K562 (cell line): ENCODE measurements around the gene ELP5. TPM values are rescaled to one million over a fixed set of nuclear protein-coding genes. Genes with fewer than 3 reads are reported as not detected.

Experiments used
- ATAC-seq: fragments of 200-7000 bp; cut with Tn5 transposase; 3 replicates; pipeline ENCODE4 v1.9.1; 2020; ENCODE audit warnings: moderate library complexity
- BruUV-seq: library from RNA; stranded (reverse); fragments of 400-500 nt; replicated peaks from 2 replicates; lab custom pipeline; 2021; lab: Mats Ljungman, UMichigan
- CTCF ChIA-PET: fragments of 300-600 bp; formaldehyde crosslinking; extraction: SDS; loops from one replicate; lab custom pipeline; 2021; ENCODE audit warnings: low intra/inter-chr PET ratio; lab: Yijun Ruan, JAX
- POLR2A ChIA-PET: fragments of 300-600, 350-650 bp; sonication (Branson Sonifier 250); formaldehyde crosslinking; extraction: SDS; loops from one replicate; lab custom pipeline; 2021; ENCODE audit warnings: antibody characterized with exemption, inconsistent platforms; lab: Yijun Ruan, JAX
- DNase-seq, 4 experiments: peaks; one replicate each; pipeline versions ENCODE4 v3.0.0 to v3.0.0-alpha.2; 2011 to 2018; ENCODE audit warnings: low spot score in 3 of 4, mixed read lengths in 3 of 4; ENCODE audit errors: extremely low read depth in 1 of 4
- FAIRE-seq: peaks from 2 replicates; lab custom pipeline; 2011; peaks lifted over from hg19 to GRCh38; lab: Jason Lieb, UNC
- H2AFZ ChIP-seq: 2 replicates; pipeline ENCODE4 v1.6.0; 2011; ENCODE audit warnings: low read depth, low read length, control low read depth, inconsistent platforms
- H3K27ac ChIP-seq: fragments of 200-600 bp; 3 replicates; pipeline ENCODE4 v1.8.0; 2011; ENCODE audit warnings: low read depth, mild to moderate bottlenecking, control low read depth, inconsistent platforms, low read length, moderate library complexity, mixed read lengths; ENCODE audit errors: extremely low read depth
- H3K27me3 ChIP-seq, 2 experiments: fragments of 300-600 bp in 1 of 2; 2 replicates in 1 of 2; 3 replicates in 1 of 2; pipeline versions ENCODE4 v1.6.0 to v1.8.0; 2011; ENCODE audit warnings: inconsistent platforms in 2 of 2, low read length in 2 of 2, mild to moderate bottlenecking in 1 of 2, mixed read lengths in 1 of 2, moderate library complexity in 1 of 2; ENCODE audit not compliant: control insufficient read depth in 2 of 2, insufficient read depth in 2 of 2
- H3K36me3 ChIP-seq: fragments of 300-600 bp; 3 replicates; pipeline ENCODE4 v1.8.0; 2011; ENCODE audit warnings: mild to moderate bottlenecking, low read length, inconsistent platforms; ENCODE audit not compliant: control insufficient read depth, insufficient read depth
- H3K4me1 ChIP-seq, 2 experiments: fragments of 200-600 bp in 1 of 2; replicated peaks in 1 of 2; 2 replicates in 1 of 2; 3 replicates in 1 of 2; pipeline versions ENCODE4 v1.5.1 to v1.8.0; 2011; ENCODE audit warnings: inconsistent platforms in 2 of 2, low read length in 2 of 2, mild to moderate bottlenecking in 1 of 2, mixed read lengths in 1 of 2, moderate library complexity in 1 of 2; ENCODE audit not compliant: control insufficient read depth in 2 of 2, insufficient read depth in 2 of 2
- H3K4me2 ChIP-seq: 2 replicates; pipeline ENCODE4 v1.6.1; 2011; ENCODE audit warnings: low read length, control low read depth, inconsistent platforms, mixed read lengths; ENCODE audit not compliant: insufficient read depth
- H3K4me3 ChIP-seq: fragments of 200-600 bp; sonication (generic), shearing (Covaris generic); 2 replicates; pipeline ENCODE4 v1.5.1; 2016; ENCODE audit warnings: control low read depth, inconsistent platforms
- H3K79me2 ChIP-seq: fragments of 200-600 bp; 3 replicates; pipeline ENCODE4 v1.8.0; 2011; ENCODE audit warnings: low read length, inconsistent platforms; ENCODE audit not compliant: control insufficient read depth, insufficient read depth
- H3K9ac ChIP-seq, 2 experiments: 2 replicates each; pipeline versions ENCODE4 v1.6.0 to v1.6.1; 2011; ENCODE audit warnings: low read depth in 2 of 2, low read length in 2 of 2, control low read depth in 1 of 2, inconsistent platforms in 1 of 2, mild to moderate bottlenecking in 1 of 2, mixed read lengths in 1 of 2; ENCODE audit not compliant: insufficient read depth in 1 of 2
- H3K9me1 ChIP-seq: one replicate; pipeline ENCODE4 v1.6.0; 2011; ENCODE audit warnings: inconsistent platforms, mild to moderate bottlenecking, low read length, moderate library complexity; ENCODE audit not compliant: control insufficient read depth, insufficient read depth
- H3K9me3 ChIP-seq: replicated peaks from 2 replicates; pipeline ENCODE4 v1.5.1; 2011; ENCODE audit warnings: low read depth, low read length, inconsistent platforms; ENCODE audit not compliant: control insufficient read depth, insufficient read depth
- H4K20me1 ChIP-seq: replicated peaks from 2 replicates; pipeline ENCODE4 v1.6.1; 2011; ENCODE audit warnings: low read length, inconsistent platforms, mixed read lengths; ENCODE audit not compliant: control insufficient read depth, insufficient read depth
- CEBPG ChIP-seq, 3 experiments: fragments of 200-800 bp in 1 of 3; sonication (Bioruptor generic) in 1 of 3; sonication (generic) in 1 of 3; formaldehyde crosslinking in 1 of 3; IDR thresholded peaks in 2 of 3; conservative IDR thresholded peaks in 1 of 3; 2 replicates each; pipeline versions ENCODE4 v1.6.1 to v1.8.0; 2016 to 2022; ENCODE audit warnings: missing compliant biosample characterization in 2 of 3, missing genetic modification characterization in 2 of 3, mild to moderate bottlenecking in 1 of 3, missing genetic modification reagents in 1 of 3
- ELF4 ChIP-seq: fragments of 450-650 bp; formaldehyde crosslinking; IDR thresholded peaks from 2 replicates; pipeline ENCODE4 v1.4.0; 2022; ENCODE audit warnings: missing genetic modification characterization
- PML ChIP-seq: IDR thresholded peaks from 2 replicates; pipeline ENCODE4 v1.6.1; 2012; ENCODE audit warnings: low read length, inconsistent platforms
- POLR2A ChIP-seq: fragments of 450-650 bp; conservative IDR thresholded peaks from 2 replicates; pipeline ENCODE4 v1.6.1; 2016
- POLR2AphosphoS2 ChIP-seq: IDR thresholded peaks from 2 replicates; pipeline ENCODE4 v1.6.1; 2012; ENCODE audit warnings: low read length, improper control_type of control experiment
- POLR2AphosphoS5 ChIP-seq: IDR thresholded peaks from 2 replicates; pipeline ENCODE4 v1.6.1; 2011; ENCODE audit warnings: mild to moderate bottlenecking, low read depth, low read length, moderate library complexity; ENCODE audit not compliant: control insufficient read depth, insufficient read depth
- RBFOX2 ChIP-seq: fragments of 200-400 bp; formaldehyde crosslinking; IDR thresholded peaks from 2 replicates; pipeline ENCODE4 v1.6.1; 2017; ENCODE audit warnings: low read depth, mild to moderate bottlenecking, low read length, moderate library complexity
- TAF1 ChIP-seq: IDR thresholded peaks from 2 replicates; pipeline ENCODE4 v1.6.1; 2011; ENCODE audit warnings: mild to moderate bottlenecking, low read length, moderate library complexity; ENCODE audit not compliant: insufficient read depth, control insufficient read depth, severe bottlenecking; ENCODE audit errors: extremely low read depth
- YY1 ChIP-seq, 3 experiments: IDR thresholded peaks; 2 replicates each; pipeline ENCODE4 v1.6.1; 2011; ENCODE audit warnings: low read length in 2 of 3, mild to moderate bottlenecking in 2 of 3, moderate library complexity in 2 of 3, borderline replicate concordance in 1 of 3, control low read depth in 1 of 3, low read depth in 1 of 3; ENCODE audit not compliant: insufficient read depth in 3 of 3, insufficient replicate concordance in 2 of 3, control insufficient read depth in 1 of 3, insufficient read length in 1 of 3; ENCODE audit errors: extremely low read depth in 1 of 3
- WGBS: fragments of 100-300 bp; shearing (Covaris generic); methylation state at CpG from one replicate; pipeline ENCODE4 v1.1.6; 2016; ENCODE audit warnings: low coverage, mixed read lengths; ENCODE audit not compliant: insufficient coverage; ENCODE audit errors: missing lambda C conversion rate; 5-methylcytosine and 5-hydroxymethylcytosine counted together
- in situ Hi-C: fragments of 300-500 bp; cut with MboI; formaldehyde crosslinking; loops from 4 replicates; pipeline ENCODE4 v1.15.0; 2018; ENCODE audit warnings: inconsistent platforms, mixed read lengths
- intact Hi-C: fragments of 100-400 bp; cut with micrococcal nuclease; formaldehyde crosslinking; loops from 2 replicates; pipeline ENCODE4 v1.14.2; 2022
- polyA plus RNA-seq, 8 experiments: library from polyadenylated mRNA; depleted of rRNA in 4 of 8; stranded (reverse) in 5 of 8; unstranded in 3 of 8; fragments of >200 nt; fragmentation: Nextera tagmentation in 2 of 8; fragmentation: Illumina TruSeq in 1 of 8; extraction: Ambion mirVana in 2 of 8; extraction: Trizol in 1 of 8; gene quantifications; 2 replicates each; pipeline versions ENCODE4 v1.2.1 to v1.2.3, GENCODE V29; 2011 to 2014; ENCODE audit warnings: inconsistent platforms in 1 of 8, missing spikeins in 1 of 8
- total RNA-seq, 7 experiments: library from RNA; depleted of rRNA in 6 of 7; stranded (reverse); fragments of >200 nt in 6 of 7; fragmentation: Illumina TruSeq in 2 of 7; extraction: Trizol in 2 of 7; gene quantifications; 2 replicates each; pipeline versions ENCODE4 v1.2.1 to v1.2.3, GENCODE V29; 2011 to 2021; ENCODE audit warnings: low replicate concordance in 1 of 7
- TF ChIP-seq, protein P1 (sequence below): sonication (generic); formaldehyde crosslinking; IDR thresholded peaks from 2 replicates; pipeline ENCODE4 v1.8.1; 2023; ENCODE audit warnings: mild to moderate bottlenecking, missing genetic modification reagents
- TF ChIP-seq, protein P2 (sequence below): fragments of 450-650 bp; IDR thresholded peaks from 2 replicates; pipeline ENCODE4 v1.6.1; 2016; ENCODE audit warnings: antibody characterized with exemption

Gene ELP5
- total and polyA plus RNA-seq, 9 of the 15 experiments (the other 6 are each of a cell fraction or from before 2014, with no cell fraction given): 25.7 to 77.9 (median 52.9) TPM

DNA sequence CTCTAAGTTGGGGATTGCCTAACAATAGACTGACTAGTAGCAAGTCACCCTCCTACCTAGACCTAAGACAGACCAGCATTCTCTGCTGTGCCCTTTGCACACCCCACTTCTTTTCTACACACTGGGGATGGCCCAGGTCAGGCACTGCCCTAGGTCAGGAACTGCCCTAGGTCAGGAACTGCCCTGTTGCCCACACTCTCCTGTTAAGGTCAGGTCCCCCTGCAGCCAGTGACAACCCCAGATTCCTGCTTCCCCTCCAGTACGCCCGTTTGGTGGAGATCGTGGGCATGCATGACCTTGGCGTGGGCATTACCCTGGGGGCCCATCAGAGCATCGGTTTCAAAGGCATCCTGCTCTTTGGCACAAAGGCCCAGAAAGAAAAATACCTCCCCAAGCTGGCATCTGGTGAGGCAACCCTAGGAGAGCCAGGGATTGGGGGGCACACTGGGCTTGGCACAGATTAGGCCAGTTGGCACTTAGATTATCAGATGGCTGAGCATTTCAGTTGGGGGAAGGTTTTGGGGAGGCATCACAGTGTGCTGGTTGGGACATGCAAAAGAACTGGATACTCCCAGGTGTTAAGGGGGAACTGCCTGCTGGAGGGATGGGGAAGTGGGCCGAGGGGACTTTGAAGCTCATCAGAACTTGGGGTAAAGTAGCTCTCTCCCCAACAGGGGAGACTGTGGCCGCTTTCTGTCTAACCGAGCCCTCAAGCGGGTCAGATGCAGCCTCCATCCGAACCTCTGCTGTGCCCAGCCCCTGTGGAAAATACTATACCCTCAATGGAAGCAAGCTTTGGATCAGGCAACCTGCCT, 30.5 kb upstream of the ELP5 start (continued):
- TF ChIP-seq, protein P1, sequence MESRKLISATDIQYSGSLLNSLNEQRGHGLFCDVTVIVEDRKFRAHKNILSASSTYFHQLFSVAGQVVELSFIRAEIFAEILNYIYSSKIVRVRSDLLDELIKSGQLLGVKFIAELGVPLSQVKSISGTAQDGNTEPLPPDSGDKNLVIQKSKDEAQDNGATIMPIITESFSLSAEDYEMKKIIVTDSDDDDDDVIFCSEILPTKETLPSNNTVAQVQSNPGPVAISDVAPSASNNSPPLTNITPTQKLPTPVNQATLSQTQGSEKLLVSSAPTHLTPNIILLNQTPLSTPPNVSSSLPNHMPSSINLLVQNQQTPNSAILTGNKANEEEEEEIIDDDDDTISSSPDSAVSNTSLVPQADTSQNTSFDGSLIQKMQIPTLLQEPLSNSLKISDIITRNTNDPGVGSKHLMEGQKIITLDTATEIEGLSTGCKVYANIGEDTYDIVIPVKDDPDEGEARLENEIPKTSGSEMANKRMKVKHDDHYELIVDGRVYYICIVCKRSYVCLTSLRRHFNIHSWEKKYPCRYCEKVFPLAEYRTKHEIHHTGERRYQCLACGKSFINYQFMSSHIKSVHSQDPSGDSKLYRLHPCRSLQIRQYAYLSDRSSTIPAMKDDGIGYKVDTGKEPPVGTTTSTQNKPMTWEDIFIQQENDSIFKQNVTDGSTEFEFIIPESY: no peak

DNA sequence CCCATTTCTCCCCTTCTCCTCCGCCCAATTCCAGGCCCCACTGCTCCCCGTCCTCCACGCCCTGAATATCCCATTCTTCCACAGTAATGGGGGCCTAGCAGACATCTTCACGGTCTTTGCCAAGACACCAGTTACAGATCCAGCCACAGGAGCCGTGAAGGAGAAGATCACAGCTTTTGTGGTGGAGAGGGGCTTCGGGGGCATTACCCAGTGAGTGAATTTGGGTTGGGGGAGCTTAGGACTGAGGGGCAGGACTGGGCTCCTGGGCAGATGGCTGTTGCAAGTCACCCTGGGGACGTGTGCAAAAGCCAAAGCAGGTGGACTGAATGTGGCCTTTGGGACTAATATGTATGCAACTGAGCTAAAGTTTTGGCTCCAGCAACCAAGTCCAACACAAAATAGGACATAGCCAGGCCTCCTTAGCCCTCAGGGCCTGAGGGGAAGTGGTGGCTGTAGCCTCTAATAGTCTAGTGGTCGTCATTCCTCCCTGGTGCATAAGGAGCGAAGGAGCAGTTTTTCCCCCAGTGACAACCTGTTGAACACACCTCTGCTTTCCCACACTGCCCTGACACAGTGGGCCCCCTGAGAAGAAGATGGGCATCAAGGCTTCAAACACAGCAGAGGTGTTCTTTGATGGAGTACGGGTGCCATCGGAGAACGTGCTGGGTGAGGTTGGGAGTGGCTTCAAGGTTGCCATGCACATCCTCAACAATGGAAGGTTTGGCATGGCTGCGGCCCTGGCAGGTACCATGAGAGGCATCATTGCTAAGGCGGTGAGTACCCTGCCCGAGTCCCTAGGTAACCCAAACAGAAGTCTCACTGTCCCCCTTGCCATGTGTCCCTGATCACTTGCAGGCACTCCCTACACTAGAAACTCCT, 29.7 kb upstream of the ELP5 start:
- Histone ChIP-seq H3K27ac (no peak overlapping the region), H3K9me1 (peaks cover 6% of the 10 kb centered on the region), H4K20me1 (peaks cover 6% of the 10 kb centered on the region), H3K4me3 (no peak overlapping the region), H3K9ac (no peak overlapping the region; a peak in 1 of 4 replicates), H3K4me1 (peaks cover 25 to 57% of the 10 kb centered on the region in 2 experiments), H3K4me2 (no peak overlapping the region), H3K79me2 (peaks cover 24% of the 10 kb centered on the region), H2AFZ (no peak overlapping the region), H3K27me3 (no peaks in the 10 kb centered on the region), H3K9me3 (no peaks in the 10 kb centered on the region), H3K36me3 (peaks cover 68% of the 10 kb centered on the region; the same call in 2 of the 3 replicates)
- DNase-seq (no peak), ATAC-seq (no peak), FAIRE-seq (no peak)
- intact Hi-C loops: no loop called here
- ChIA-PET POLR2A (interaction anchor here (0.8 to 7.7 kb wide), 3 partner anchors 8 to 254 kb away, joined by 3 to 73 read pairs (median 19); partner anchors contain the start of gene DVL2), CTCF (no interaction called here)
- TSS peak; percentile 41 for BruUV-seq
- WGBS: 85% methylated on average over 12 of the region's 15 CpGs
- in situ Hi-C loops: no loop called here
- TF ChIP-seq YY1 (IDR thresholded peaks at IDR 0.05; ENCODE audit: borderline replicate concordance in 1 of 3, control insufficient read depth in 1 of 3, extremely low read depth in 1 of 3, insufficient read depth in 3 of 3, insufficient read length in 1 of 3, insufficient replicate concordance in 2 of 3, low read depth in 1 of 3, low read length in 2 of 3) (no peak), RBFOX2 (peak; percentile 38; the same call in 1 of the 2 replicates), POLR2A (peak; percentile 58), PML (0 out of 2 replicates have a peak, but pooled peaks have one; percentile 10), CEBPG (CRISPR knock-in tag; IDR thresholded peaks at IDR 0.05) (no peak), CEBPG (tag; conservative IDR thresholded peaks at IDR 0.05 in 1 of 2, IDR thresholded peaks at IDR 0.05 in 1 of 2) (no peak), POLR2AphosphoS5 (peak; percentile 10; the same call in 1 of the 2 replicates), TAF1 (no peak), POLR2AphosphoS2 (peak; percentile 16; the same call in 1 of the 2 replicates), ELF4 (CRISPR knock-in tag) (0 out of 2 replicates have a peak, but pooled peaks have one; percentile 14)
- TF ChIP-seq, protein P2, sequence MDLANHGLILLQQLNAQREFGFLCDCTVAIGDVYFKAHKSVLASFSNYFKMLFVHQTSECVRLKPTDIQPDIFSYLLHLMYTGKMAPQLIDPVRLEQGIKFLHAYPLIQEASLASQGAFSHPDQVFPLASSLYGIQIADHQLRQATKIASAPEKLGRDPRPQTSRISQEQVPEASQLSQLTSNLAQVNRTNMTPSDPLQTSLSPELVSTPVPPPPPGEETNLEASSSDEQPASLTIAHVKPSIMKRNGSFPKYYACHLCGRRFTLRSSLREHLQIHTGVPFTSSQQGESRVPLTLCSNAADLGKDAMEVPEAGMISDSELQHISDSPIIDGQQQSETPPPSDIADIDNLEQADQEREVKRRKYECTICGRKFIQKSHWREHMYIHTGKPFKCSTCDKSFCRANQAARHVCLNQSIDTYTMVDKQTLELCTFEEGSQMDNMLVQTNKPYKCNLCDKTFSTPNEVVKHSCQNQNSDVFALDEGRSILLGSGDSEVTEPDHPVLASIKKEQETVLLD: no peak
